HG03066 (cell line): Measurements from ENCODE around the gene BLTP3A.
"Not testable (repeated sequence)": the region's sequence is repeated elsewhere in the genome, so short reads cannot be mapped to it uniquely, and the experiment has no call there.

ENCODE experiments used
- ATAC-seq: cut with Tn5 transposase; IDR thresholded peaks from one replicate; pipeline ENCODE4 v1.9.1; 2021; ENCODE audit warnings: low read depth; ENCODE audit not compliant: unreplicated experiment

The BLTP3A gene

GRCh38 chr6:34788111-34788510, 3.8 kb upstream of the BLTP3A start:
- no peak for ATAC-seq

GRCh38 chr6:34791164-34791700, 651 bp upstream of the BLTP3A start:
- peak; percentile 33 for ATAC-seq

GRCh38 chr6:34792605-34793500, 970 bp downstream of the BLTP3A start:
- peak; percentile 23 for ATAC-seq

GRCh38 chr6:34793877-34794276, 2.0 kb downstream of the BLTP3A start:
- no peak for ATAC-seq

- ATAC-seq: no peak
Measured at GRCh38 chr6:34795836-34796425, 4.0 kb downstream of the BLTP3A start.

- ATAC-seq: no peak
Measured at GRCh38 chr6:34798057-34798456, 6.2 kb downstream of the BLTP3A start.

GRCh38 chr6:34799547-34799946, 7.7 kb downstream of the BLTP3A start:
- ATAC-seq: no peak

GRCh38 chr6:34804543-34804942, 12.7 kb downstream of the BLTP3A start:
- no peak for ATAC-seq

- ATAC-seq: not testable (repeated sequence)
Measured at GRCh38 chr6:34805074-34805473, 13.2 kb downstream of the BLTP3A start.

GRCh38 chr6:34806738-34807453, 15.0 kb downstream of the BLTP3A start:
- no peak for ATAC-seq

GRCh38 chr6:34808473-34808872, 16.6 kb downstream of the BLTP3A start:
- not testable (repeated sequence) for ATAC-seq

GRCh38 chr6:34809419-34809818, 17.5 kb downstream of the BLTP3A start:
- ATAC-seq: not testable (repeated sequence)

GRCh38 chr6:34810017-34810882, 18.4 kb downstream of the BLTP3A start:
- no peak for ATAC-seq

GRCh38 chr6:34810936-34811632, 19.2 kb downstream of the BLTP3A start:
- peak; percentile 93 for ATAC-seq

- ATAC-seq: no peak
Measured at GRCh38 chr6:34813028-34813713, 21.3 kb downstream of the BLTP3A start.

GRCh38 chr6:34816635-34817301, 24.9 kb downstream of the BLTP3A start:
- no peak for ATAC-seq

GRCh38 chr6:34817446-34817845, 25.6 kb downstream of the BLTP3A start:
- ATAC-seq: no peak

GRCh38 chr6:34818872-34819570, 27.1 kb downstream of the BLTP3A start:
- not testable (repeated sequence) for ATAC-seq
